MCF 10A (cell line): ENCODE data around the gene NR3C2. TPM values are rescaled to one million over a fixed set of nuclear protein-coding genes. Genes with fewer than 3 reads are reported as not detected.

Experiments used
- BruUV-seq: library from RNA; stranded (reverse); fragments of 400-500 nt; replicated peaks from 2 replicates; lab custom pipeline; 2021; lab: Mats Ljungman, UMichigan
- CTCF ChIA-PET: fragments of 300-600 bp; sonication (Branson Sonifier 250); formaldehyde crosslinking; extraction: SDS; loops from one replicate; lab custom pipeline; 2021; ENCODE audit warnings: antibody characterized with exemption, inconsistent platforms; lab: Yijun Ruan, JAX
- POLR2A ChIA-PET: fragments of 300-600, 350-650 bp; sonication (Branson Sonifier 250); formaldehyde crosslinking; extraction: SDS; loops from one replicate; lab custom pipeline; 2020; ENCODE audit warnings: antibody characterized with exemption, inconsistent platforms; lab: Yijun Ruan, JAX
- DNase-seq: peaks from one replicate; pipeline ENCODE4 v3.0.0-alpha.2; 2018; ENCODE audit not compliant: unreplicated experiment
- H3K27ac Mint-ChIP-seq: one replicate; pipeline ENCODE4 v1.8.0; 2022; ENCODE audit warnings: mild to moderate bottlenecking, low read depth, mixed read lengths; ENCODE audit not compliant: unreplicated experiment
- H3K27me3 Mint-ChIP-seq: one replicate; pipeline ENCODE4 v1.8.0; 2022; ENCODE audit warnings: mixed read lengths; ENCODE audit not compliant: insufficient read depth, unreplicated experiment
- H3K36me3 Mint-ChIP-seq: one replicate; pipeline ENCODE4 v1.8.0; 2022; ENCODE audit warnings: mild to moderate bottlenecking, moderate library complexity, mixed read lengths; ENCODE audit not compliant: insufficient read depth, unreplicated experiment
- H3K4me1 Mint-ChIP-seq: one replicate; pipeline ENCODE4 v1.8.0; 2022; ENCODE audit warnings: mixed read lengths; ENCODE audit not compliant: insufficient read depth, unreplicated experiment
- H3K4me3 Mint-ChIP-seq: one replicate; pipeline ENCODE4 v1.8.0; 2022; ENCODE audit warnings: mild to moderate bottlenecking, moderate library complexity, mixed read lengths; ENCODE audit not compliant: unreplicated experiment
- H3K9me3 Mint-ChIP-seq: one replicate; pipeline ENCODE4 v1.8.0; 2022; ENCODE audit warnings: mixed read lengths; ENCODE audit not compliant: unreplicated experiment
- CTCF ChIP-seq: fragments of 200-600 bp; IDR thresholded peaks from one replicate; pipeline ENCODE4 v1.8.0; 2022; ENCODE audit warnings: antibody characterized with exemption, mild to moderate bottlenecking; ENCODE audit not compliant: unreplicated experiment
- intact Hi-C: fragments of 100-400 bp; cut with micrococcal nuclease; formaldehyde crosslinking; loops from 2 replicates; pipeline ENCODE4 v1.14.1; 2022
- total RNA-seq: library from RNA; stranded (reverse); gene quantifications from 2 replicates; pipeline ENCODE4 v1.2.3, GENCODE V29; 2022

Gene NR3C2
- total RNA-seq, 1 experiment from 2014 or later, result 0.21 TPM

GRCh38 chr4:148259841-148260240 lies 182.4 kb downstream of the NR3C2 start:
- H3K9me3 Mint-ChIP-seq, result peaks cover 12% of the 10 kb centered on the region
- DNase-seq, result no peak
- H3K27me3 Mint-ChIP-seq, result no peaks in the 10 kb centered on the region
- no peak overlapping the region for H3K27ac Mint-ChIP-seq
- peaks cover 5% of the 10 kb centered on the region for H3K4me1 Mint-ChIP-seq
- no peaks in the 10 kb centered on the region for H3K36me3 Mint-ChIP-seq
- no TSS peak for BruUV-seq
- POLR2A ChIA-PET, result interaction anchor here (1.0 kb wide), 1 partner anchor 27 kb away, joined by 3 read pairs; no protein-coding TSS in a partner anchor
- CTCF ChIA-PET, result interaction anchor here (0.5 kb wide), 1 partner anchor 20 kb away, joined by 5 read pairs; no protein-coding TSS in a partner anchor
- H3K4me3 Mint-ChIP-seq, result no peak overlapping the region
- intact Hi-C loops, result no loop called here
- no peak for TF ChIP-seq CTCF

GRCh38 chr4:148258535-148258934 lies 183.7 kb downstream of the NR3C2 start:
- CTCF ChIA-PET, result interaction anchor here (0.7 to 1.1 kb wide), 2 partner anchors 42 to 262 kb away, joined by 3 read pairs; no protein-coding TSS in a partner anchor

GRCh38 chr4:148255344-148255720 lies 186.9 kb downstream of the NR3C2 start:
- TF ChIP-seq CTCF, result no peak
- no TSS peak for BruUV-seq
- H3K36me3 Mint-ChIP-seq, result no peaks in the 10 kb centered on the region
- no peaks in the 10 kb centered on the region for H3K27me3 Mint-ChIP-seq
- no peaks in the 10 kb centered on the region for H3K4me1 Mint-ChIP-seq
- H3K9me3 Mint-ChIP-seq, result no peaks in the 10 kb centered on the region
- no peak overlapping the region for H3K4me3 Mint-ChIP-seq
- intact Hi-C loops, result no loop called here
- ChIA-PET CTCF (no interaction called here), POLR2A (no interaction called here)
- H3K27ac Mint-ChIP-seq, result no peak overlapping the region
- DNase-seq, result no peak

More at GRCh38 chr4:148258535-148258934, 183.7 kb downstream of the NR3C2 start:
- Mint-ChIP-seq H3K36me3 (no peaks in the 10 kb centered on the region), H3K27ac (no peak overlapping the region), H3K27me3 (no peaks in the 10 kb centered on the region), H3K4me1 (peaks cover 5% of the 10 kb centered on the region), H3K4me3 (no peak overlapping the region), H3K9me3 (peaks cover 6% of the 10 kb centered on the region)
- intact Hi-C loops, result no loop called here
- DNase-seq, result no peak
- no peak for TF ChIP-seq CTCF
- POLR2A ChIA-PET, result interaction anchor here (0.5 kb wide), 1 partner anchor 16 kb away, joined by 3 read pairs; no protein-coding TSS in a partner anchor
- BruUV-seq, result no TSS peak

- no peak overlapping the region for H3K4me3 Mint-ChIP-seq
- no peaks in the 10 kb centered on the region for H3K36me3 Mint-ChIP-seq
- H3K27me3 Mint-ChIP-seq, result no peaks in the 10 kb centered on the region
- no peak for DNase-seq
- no TSS peak for BruUV-seq
- CTCF ChIA-PET, result no interaction called here
- H3K27ac Mint-ChIP-seq, result no peak overlapping the region
- intact Hi-C loops, result no loop called here
- H3K4me1 Mint-ChIP-seq, result no peaks in the 10 kb centered on the region
- no peak for TF ChIP-seq CTCF
- no peaks in the 10 kb centered on the region for H3K9me3 Mint-ChIP-seq
- POLR2A ChIA-PET, result no interaction called here
These were observed 187.4 kb downstream of the NR3C2 start for GRCh38 chr4:148254621-148255343.
